T-helper 2 cell treated with Interferon-gamma antibody and Interleukin-4, amounts not matched to agents 5 μg/mL and 100 μg/mL, for 36 hours (primary cell): ENCODE data around the gene KRT13.
A peak's percentile ranks its signal among the peaks of the same experiment; 100 is the strongest.

Source experiments
- DNase-seq: peaks from one replicate; pipeline ENCODE4 v3.0.0; 2021; ENCODE audit warnings: low spot score
- H3K27ac Mint-ChIP-seq: one replicate; pipeline ENCODE4 v1.8.0; 2021; ENCODE audit warnings: mild to moderate bottlenecking, mixed read lengths
- H3K27me3 Mint-ChIP-seq: one replicate; pipeline ENCODE4 v1.8.0; 2021; ENCODE audit warnings: low read depth, mixed read lengths
- H3K36me3 Mint-ChIP-seq: one replicate; pipeline ENCODE4 v1.8.0; 2021; ENCODE audit warnings: low read depth, mixed read lengths
- H3K4me1 Mint-ChIP-seq: one replicate; pipeline ENCODE4 v1.8.0; 2021; ENCODE audit warnings: low read depth, mixed read lengths
- H3K4me3 Mint-ChIP-seq: one replicate; pipeline ENCODE4 v1.8.0; 2022; ENCODE audit warnings: mild to moderate bottlenecking, moderate library complexity, mixed read lengths
- H3K9me3 Mint-ChIP-seq: one replicate; pipeline ENCODE4 v1.8.0; 2021; ENCODE audit warnings: mixed read lengths

The KRT13 gene

GRCh38 chr17:41503202-41503601 lies 2.2 kb downstream of the KRT13 start:
- H3K27me3 Mint-ChIP-seq: no peaks in the 10 kb centered on the region
- H3K9me3 Mint-ChIP-seq: no peaks in the 10 kb centered on the region
- H3K27ac Mint-ChIP-seq: no peak overlapping the region
- H3K4me3 Mint-ChIP-seq: no peak overlapping the region
- H3K4me1 Mint-ChIP-seq: peaks cover 2% of the 10 kb centered on the region
- DNase-seq: no peak
- no peaks in the 10 kb centered on the region for H3K36me3 Mint-ChIP-seq

GRCh38 chr17:41500131-41500911 lies 5.1 kb downstream of the KRT13 start:
- H3K4me1 Mint-ChIP-seq: peaks cover 10% of the 10 kb centered on the region
- no peak for DNase-seq
- no peaks in the 10 kb centered on the region for H3K36me3 Mint-ChIP-seq
- no peak overlapping the region for H3K4me3 Mint-ChIP-seq
- no peak overlapping the region for H3K27ac Mint-ChIP-seq
- H3K27me3 Mint-ChIP-seq: no peaks in the 10 kb centered on the region
- H3K9me3 Mint-ChIP-seq: no peaks in the 10 kb centered on the region

- H3K27me3 Mint-ChIP-seq: no peaks in the 10 kb centered on the region
- H3K9me3 Mint-ChIP-seq: no peaks in the 10 kb centered on the region
- H3K36me3 Mint-ChIP-seq: no peaks in the 10 kb centered on the region
- no peak overlapping the region for H3K27ac Mint-ChIP-seq
- H3K4me1 Mint-ChIP-seq: peaks cover 10% of the 10 kb centered on the region
- no peak overlapping the region for H3K4me3 Mint-ChIP-seq
- no peak for DNase-seq
Observed at GRCh38 chr17:41499714-41500113, 5.7 kb downstream of the KRT13 start.

GRCh38 chr17:41498276-41498675 lies 7.1 kb downstream of the KRT13 start:
- no peaks in the 10 kb centered on the region for H3K9me3 Mint-ChIP-seq
- H3K27me3 Mint-ChIP-seq: no peaks in the 10 kb centered on the region
- no peak for DNase-seq
- no peaks in the 10 kb centered on the region for H3K36me3 Mint-ChIP-seq
- peaks cover 10% of the 10 kb centered on the region for H3K4me1 Mint-ChIP-seq
- no peak overlapping the region for H3K4me3 Mint-ChIP-seq
- no peak overlapping the region for H3K27ac Mint-ChIP-seq

- Mint-ChIP-seq H3K36me3 (no peaks in the 10 kb centered on the region), H3K4me3 (no peak overlapping the region), H3K27ac (peak overlapping the region; percentile 53), H3K4me1 (peaks cover 10% of the 10 kb centered on the region), H3K9me3 (no peaks in the 10 kb centered on the region), H3K27me3 (no peaks in the 10 kb centered on the region)
- peak; percentile 72 for DNase-seq
Observed at GRCh38 chr17:41496803-41497484, 8.5 kb downstream of the KRT13 start.

- Mint-ChIP-seq H3K27ac (no peak overlapping the region), H3K36me3 (no peaks in the 10 kb centered on the region), H3K4me3 (no peak overlapping the region), H3K4me1 (peaks cover 9% of the 10 kb centered on the region), H3K9me3 (no peaks in the 10 kb centered on the region), H3K27me3 (no peaks in the 10 kb centered on the region)
- DNase-seq: no peak
Observed at GRCh38 chr17:41494524-41494923, 10.9 kb downstream of the KRT13 start.

- no peaks in the 10 kb centered on the region for H3K9me3 Mint-ChIP-seq
- no peaks in the 10 kb centered on the region for H3K36me3 Mint-ChIP-seq
- no peak overlapping the region for H3K27ac Mint-ChIP-seq
- no peak overlapping the region for H3K4me3 Mint-ChIP-seq
- no peaks in the 10 kb centered on the region for H3K27me3 Mint-ChIP-seq
- peaks cover 7% of the 10 kb centered on the region for H3K4me1 Mint-ChIP-seq
- DNase-seq: no peak
Observed at GRCh38 chr17:41492771-41493170, 12.6 kb downstream of the KRT13 start.

- Mint-ChIP-seq H3K4me3 (no peak overlapping the region), H3K27ac (no peak overlapping the region), H3K27me3 (no peaks in the 10 kb centered on the region), H3K36me3 (no peaks in the 10 kb centered on the region), H3K9me3 (no peaks in the 10 kb centered on the region), H3K4me1 (peaks cover 7% of the 10 kb centered on the region)
- DNase-seq: no peak
Observed at GRCh38 chr17:41492351-41492750, 13.1 kb downstream of the KRT13 start.

- no peak for DNase-seq
- Mint-ChIP-seq H3K4me3 (no peak overlapping the region), H3K27me3 (no peaks in the 10 kb centered on the region), H3K27ac (no peak overlapping the region), H3K36me3 (no peaks in the 10 kb centered on the region), H3K4me1 (no peaks in the 10 kb centered on the region), H3K9me3 (no peaks in the 10 kb centered on the region)
Observed at GRCh38 chr17:41491476-41491875, 13.9 kb downstream of the KRT13 start.

GRCh38 chr17:41490000-41490990 lies 15.1 kb downstream of the KRT13 start:
- Mint-ChIP-seq H3K4me1 (no peaks in the 10 kb centered on the region), H3K27ac (no peak overlapping the region), H3K36me3 (no peaks in the 10 kb centered on the region), H3K4me3 (no peak overlapping the region), H3K9me3 (no peaks in the 10 kb centered on the region), H3K27me3 (no peaks in the 10 kb centered on the region)
- DNase-seq: no peak

- H3K27ac Mint-ChIP-seq: no peak within 1 kb of the TSS
Observed at GRCh38 chr17:41489531-41489930, 15.9 kb downstream of the KRT13 start, which contains the start of gene KRT36. Gene KRT36, minus strand, starts transcription at chr17:41489910. Its CDS starts 46 bp downstream, at chr17:41489864.

GRCh38 chr17:41486809-41487530 lies 18.4 kb downstream of the KRT13 start:
- no peak overlapping the region for H3K4me3 Mint-ChIP-seq
- H3K36me3 Mint-ChIP-seq: no peaks in the 10 kb centered on the region
- peak; percentile 19 for DNase-seq
- no peak overlapping the region for H3K27ac Mint-ChIP-seq
- H3K4me1 Mint-ChIP-seq: no peaks in the 10 kb centered on the region
- H3K9me3 Mint-ChIP-seq: no peaks in the 10 kb centered on the region
- peaks cover 3% of the 10 kb centered on the region for H3K27me3 Mint-ChIP-seq

More at GRCh38 chr17:41489531-41489930, 15.9 kb downstream of the KRT13 start, which contains the start of gene KRT36:
- no peaks in the 10 kb centered on the region for H3K9me3 Mint-ChIP-seq
- H3K4me1 Mint-ChIP-seq: no peaks in the 10 kb centered on the region
- no peaks in the 10 kb centered on the region for H3K27me3 Mint-ChIP-seq
- no peak within 1 kb of the TSS for H3K4me3 Mint-ChIP-seq
- H3K36me3 Mint-ChIP-seq: no peaks in the 10 kb centered on the region
- DNase-seq: no peak

- Mint-ChIP-seq H3K27ac (no peak overlapping the region), H3K4me1 (no peaks in the 10 kb centered on the region), H3K4me3 (no peak overlapping the region), H3K27me3 (peaks cover 3% of the 10 kb centered on the region), H3K9me3 (no peaks in the 10 kb centered on the region), H3K36me3 (no peaks in the 10 kb centered on the region)
- no peak for DNase-seq
Observed at GRCh38 chr17:41486316-41486715, 19.1 kb downstream of the KRT13 start.
